Measurements from ENCODE around the gene UNC5C. TPM values are rescaled to one million over a fixed set of nuclear protein-coding genes. Genes with fewer than 3 reads are reported as not detected.

Gene UNC5C
- total and polyA plus RNA-seq, 3 donors from 2014 or later, result 6.8 to 22.8 (median 20.5) TPM

GRCh38 chr4:95170176-95170575 is 378.6 kb downstream of the UNC5C start:
- no peak for TF ChIP-seq POLR2A (IDR thresholded peaks at IDR 0.05)
- no peak for TF ChIP-seq CTCF (IDR thresholded peaks at IDR 0.05)
- Histone ChIP-seq H3K27me3 (no peaks in the 10 kb centered on the region), H3K4me1 (peaks cover 3% of the 10 kb centered on the region), H3K9me3 (no peaks in the 10 kb centered on the region), H3K4me3 (no peak overlapping the region), H3K36me3 (ENCODE audit: low read depth, missing control alignments) (no peaks in the 10 kb centered on the region), H3K27ac (peak overlapping the region in 1 of 2 donors; percentile 19)
- intact Hi-C loops (cut with DNase I; ENCODE audit: low total_unique reads), result no loop called here
- WGBS, 2 donors, result 76 to 91% methylated on average over 7 of the region's 7 CpGs
- peak; percentile 39 for DNase-seq

- DNase-seq, result no peak
Measured at GRCh38 chr4:95167805-95168204, 381.0 kb downstream of the UNC5C start.

GRCh38 chr4:95165926-95166524 is 382.7 kb downstream of the UNC5C start:
- H3K36me3 ChIP-seq (ENCODE audit: low read depth, missing control alignments), result no peaks in the 10 kb centered on the region
- H3K4me1 ChIP-seq, result peaks cover 3% of the 10 kb centered on the region
- no peaks in the 10 kb centered on the region for H3K27me3 ChIP-seq
- H3K4me3 ChIP-seq, result no peak overlapping the region
- no peaks in the 10 kb centered on the region for H3K9me3 ChIP-seq
- intact Hi-C loops (cut with DNase I; ENCODE audit: low total_unique reads), result no loop called here
- H3K27ac ChIP-seq, result no peak overlapping the region
- WGBS, 2 donors, result 27 to 34% methylated on average over 3 of the region's 3 CpGs
- DNase-seq, result peak; percentile 49
- TF ChIP-seq POLR2A (IDR thresholded peaks at IDR 0.05) (no peak), CTCF (IDR thresholded peaks at IDR 0.05) (peak; percentile 65 to 80 (median 69))

More at GRCh38 chr4:95167805-95168204, 381.0 kb downstream of the UNC5C start:
- H3K4me1 ChIP-seq, result peaks cover 3% of the 10 kb centered on the region
- no peaks in the 10 kb centered on the region for H3K36me3 ChIP-seq (ENCODE audit: low read depth, missing control alignments)
- 93% methylated on average over 7 of the region's 7 CpGs for WGBS, 2 donors
- no peaks in the 10 kb centered on the region for H3K9me3 ChIP-seq
- intact Hi-C loops (cut with DNase I; ENCODE audit: low total_unique reads), result no loop called here
- TF ChIP-seq CTCF (IDR thresholded peaks at IDR 0.05), result no peak
- H3K27me3 ChIP-seq, result no peaks in the 10 kb centered on the region
- H3K27ac ChIP-seq, result no peak overlapping the region
- H3K4me3 ChIP-seq, result no peak overlapping the region

GRCh38 chr4:95162867-95163266 is 385.9 kb downstream of the UNC5C start:
- intact Hi-C loops (cut with DNase I; ENCODE audit: low total_unique reads), result no loop called here
- H3K9me3 ChIP-seq, result no peaks in the 10 kb centered on the region
- WGBS, 2 donors, result 84 to 95% methylated on average over 6 of the region's 6 CpGs
- no peaks in the 10 kb centered on the region for H3K4me1 ChIP-seq
- H3K4me3 ChIP-seq, result no peak overlapping the region
- TF ChIP-seq CTCF (IDR thresholded peaks at IDR 0.05) (no peak), POLR2A (IDR thresholded peaks at IDR 0.05) (no peak)
- DNase-seq, result no peak
- no peaks in the 10 kb centered on the region for H3K36me3 ChIP-seq (ENCODE audit: low read depth, missing control alignments)
- no peaks in the 10 kb centered on the region for H3K27me3 ChIP-seq
- no peak overlapping the region for H3K27ac ChIP-seq
